ENCODE measurements around the gene CNKSR2. TPM values are rescaled to one million over a fixed set of nuclear protein-coding genes. Genes with fewer than 3 reads are reported as not detected.
A peak's percentile ranks its signal among the peaks of the same experiment; 100 is the strongest.

CNKSR2 gene
- total RNA-seq, 1 donor from 2014 or later: 7.2 TPM

DNA sequence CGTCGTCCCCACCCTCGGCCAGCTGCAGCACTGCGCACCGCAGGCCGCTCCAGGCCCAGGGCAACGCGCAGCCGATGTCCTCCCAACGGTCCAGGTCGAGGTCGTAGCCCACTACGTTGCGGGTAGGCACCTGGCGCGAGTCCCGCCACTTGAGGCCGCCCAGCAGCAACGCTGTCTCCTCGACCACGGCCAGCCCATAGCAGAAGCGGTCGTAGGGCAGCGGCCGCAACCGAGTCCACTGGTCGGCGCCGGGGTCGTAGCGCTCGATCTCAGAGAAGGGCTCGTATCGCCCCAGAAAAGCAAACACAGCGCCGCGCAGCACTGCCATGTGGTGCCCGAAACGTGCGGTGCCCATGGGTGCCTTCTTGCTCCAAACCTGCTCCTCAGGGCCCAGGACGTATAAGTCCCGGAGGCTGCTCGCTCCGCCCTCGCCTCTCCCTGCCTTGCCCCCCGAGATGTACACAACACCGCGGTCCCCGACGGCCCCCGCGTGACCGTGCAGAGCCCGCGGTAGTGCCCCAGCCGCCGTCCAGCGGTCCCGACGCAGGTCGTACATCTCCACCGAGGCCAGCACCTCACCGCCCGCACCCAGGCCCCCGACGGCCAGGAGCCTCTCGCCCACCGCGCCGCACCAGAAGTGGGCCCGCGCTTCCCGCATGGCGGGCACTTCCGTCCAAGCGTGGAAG lies 281.8 kb downstream of the CNKSR2 start:
- Histone ChIP-seq H3K9me3 (no peaks in the 10 kb centered on the region), H3K27me3 (no peaks in the 10 kb centered on the region), H3K4me1 (no peaks in the 10 kb centered on the region), H3K27ac (no peak overlapping the region), H3K36me3 (no peaks in the 10 kb centered on the region), H3K4me3 (no peak overlapping the region)
- peak; percentile 48 for DNase-seq
- TF ChIP-seq, protein P1, sequence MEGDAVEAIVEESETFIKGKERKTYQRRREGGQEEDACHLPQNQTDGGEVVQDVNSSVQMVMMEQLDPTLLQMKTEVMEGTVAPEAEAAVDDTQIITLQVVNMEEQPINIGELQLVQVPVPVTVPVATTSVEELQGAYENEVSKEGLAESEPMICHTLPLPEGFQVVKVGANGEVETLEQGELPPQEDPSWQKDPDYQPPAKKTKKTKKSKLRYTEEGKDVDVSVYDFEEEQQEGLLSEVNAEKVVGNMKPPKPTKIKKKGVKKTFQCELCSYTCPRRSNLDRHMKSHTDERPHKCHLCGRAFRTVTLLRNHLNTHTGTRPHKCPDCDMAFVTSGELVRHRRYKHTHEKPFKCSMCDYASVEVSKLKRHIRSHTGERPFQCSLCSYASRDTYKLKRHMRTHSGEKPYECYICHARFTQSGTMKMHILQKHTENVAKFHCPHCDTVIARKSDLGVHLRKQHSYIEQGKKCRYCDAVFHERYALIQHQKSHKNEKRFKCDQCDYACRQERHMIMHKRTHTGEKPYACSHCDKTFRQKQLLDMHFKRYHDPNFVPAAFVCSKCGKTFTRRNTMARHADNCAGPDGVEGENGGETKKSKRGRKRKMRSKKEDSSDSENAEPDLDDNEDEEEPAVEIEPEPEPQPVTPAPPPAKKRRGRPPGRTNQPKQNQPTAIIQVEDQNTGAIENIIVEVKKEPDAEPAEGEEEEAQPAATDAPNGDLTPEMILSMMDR (IDR thresholded peaks at IDR 0.05): no peak
- intact Hi-C loops (cut with DNase I): no loop called here
- no peak for ATAC-seq

DNA sequence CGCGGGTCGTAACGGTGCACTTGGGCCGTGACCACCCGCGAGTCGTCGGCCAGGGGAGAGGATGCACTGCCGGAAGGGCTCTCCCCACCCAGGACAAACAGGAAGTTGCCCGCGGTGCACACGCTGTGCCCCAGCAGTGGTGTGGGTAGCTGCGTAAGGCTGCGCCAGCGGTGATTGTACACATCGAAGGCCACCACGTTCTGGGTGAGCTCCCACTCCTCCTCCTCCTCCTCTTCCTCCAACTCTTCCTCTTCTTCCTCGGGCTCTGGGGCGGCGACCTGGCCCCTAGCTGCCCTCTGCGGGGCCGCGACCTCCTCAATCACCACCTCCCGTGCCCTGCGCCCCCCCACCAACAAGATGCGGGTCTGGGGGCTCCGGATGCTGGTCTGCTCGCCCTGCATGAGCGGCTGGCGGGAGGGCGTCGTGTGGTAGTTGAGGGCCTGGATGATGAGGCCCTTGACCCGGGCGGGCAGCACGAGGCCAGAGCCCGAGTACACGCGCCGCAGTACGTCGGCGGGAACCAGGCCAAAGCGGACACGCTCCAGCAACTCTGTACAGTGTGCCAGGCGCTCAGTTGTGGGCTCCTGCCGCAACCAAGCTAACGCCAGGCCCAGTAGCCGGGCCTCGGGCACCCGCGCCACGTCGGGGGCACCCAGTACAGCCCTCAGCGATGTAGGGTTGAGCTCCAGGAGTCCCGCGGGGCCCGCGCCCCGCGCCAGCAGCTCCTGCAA lies 282.5 kb downstream of the CNKSR2 start:
- Histone ChIP-seq H3K9me3 (no peaks in the 10 kb centered on the region), H3K4me3 (no peak overlapping the region), H3K4me1 (no peaks in the 10 kb centered on the region), H3K27me3 (no peaks in the 10 kb centered on the region), H3K36me3 (no peaks in the 10 kb centered on the region), H3K27ac (no peak overlapping the region)
- ATAC-seq (no peak), DNase-seq (no peak)
- intact Hi-C loops (cut with DNase I): no loop called here
- TF ChIP-seq, protein P1 (IDR thresholded peaks at IDR 0.05): no peak

DNA sequence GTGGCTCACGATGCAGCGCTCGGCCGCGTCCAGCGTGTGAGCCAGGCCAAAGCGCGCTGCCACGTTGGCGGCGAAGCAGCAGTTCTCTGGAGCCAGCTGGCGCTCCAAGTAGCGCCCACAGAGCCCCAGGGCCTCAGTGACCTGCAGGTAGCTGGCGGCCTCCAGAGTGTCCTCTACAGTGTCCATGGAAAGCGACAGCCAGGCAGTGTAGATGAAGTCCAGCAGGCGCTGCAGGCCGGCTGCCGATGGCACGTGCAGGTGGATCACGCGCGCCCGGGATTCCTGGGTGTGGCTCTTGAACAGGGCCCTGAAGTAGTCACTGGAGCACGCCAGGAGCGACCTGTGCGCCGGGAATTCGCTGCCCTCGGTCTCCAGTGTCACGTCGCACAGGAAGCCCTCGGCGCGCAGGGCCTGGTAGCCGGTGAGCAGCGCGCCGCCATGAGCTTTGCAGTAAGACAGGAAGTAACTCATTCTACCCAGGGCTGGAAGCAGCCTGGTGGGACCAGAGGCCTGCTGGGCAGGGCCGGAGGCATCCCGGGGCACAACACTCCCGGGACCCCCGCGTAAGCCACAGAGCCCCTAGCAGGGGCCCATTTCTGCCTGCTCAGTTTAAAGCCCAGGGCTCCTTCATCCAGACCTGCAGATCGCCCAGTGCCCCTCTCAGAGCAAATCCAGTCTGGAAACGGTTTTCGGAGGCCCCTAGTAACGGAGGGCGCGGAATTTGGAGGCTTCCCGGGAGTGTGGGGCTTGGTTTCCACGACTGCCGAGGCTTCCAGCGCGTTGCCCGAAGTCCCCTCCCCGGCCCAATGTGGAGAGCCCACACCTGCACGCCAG lies 283.3 kb downstream of the CNKSR2 start:
- no peaks in the 10 kb centered on the region for H3K27me3 ChIP-seq
- H3K4me1 ChIP-seq: no peaks in the 10 kb centered on the region
- ATAC-seq: no peak
- peak; percentile 40 for DNase-seq
- no peaks in the 10 kb centered on the region for H3K9me3 ChIP-seq
- TF ChIP-seq, protein P1 (IDR thresholded peaks at IDR 0.05): no peak
- H3K27ac ChIP-seq: no peak overlapping the region
- H3K4me3 ChIP-seq: no peak overlapping the region
- intact Hi-C loops (cut with DNase I): no loop called here
- no peaks in the 10 kb centered on the region for H3K36me3 ChIP-seq

GRCh38 chrX:21658152-21658737 lies 284.0 kb downstream of the CNKSR2 start, which contains the start of gene KLHL34:
KLHL34 (minus strand) TSS chrX:21658330; CDS start chrX:21657788, 542 bp downstream.
- DNase-seq (no peak), ATAC-seq (peak; percentile 27)
- intact Hi-C loops (cut with DNase I): no loop called here
- H3K36me3 ChIP-seq: no peaks in the 10 kb centered on the region
- H3K27ac ChIP-seq: no peak within 1 kb of the TSS
- H3K9me3 ChIP-seq: no peaks in the 10 kb centered on the region
- H3K4me1 ChIP-seq: no peaks in the 10 kb centered on the region
- TF ChIP-seq, protein P1 (IDR thresholded peaks at IDR 0.05): no peak
- no peaks in the 10 kb centered on the region for H3K27me3 ChIP-seq
- no peak within 1 kb of the TSS for H3K4me3 ChIP-seq

DNA sequence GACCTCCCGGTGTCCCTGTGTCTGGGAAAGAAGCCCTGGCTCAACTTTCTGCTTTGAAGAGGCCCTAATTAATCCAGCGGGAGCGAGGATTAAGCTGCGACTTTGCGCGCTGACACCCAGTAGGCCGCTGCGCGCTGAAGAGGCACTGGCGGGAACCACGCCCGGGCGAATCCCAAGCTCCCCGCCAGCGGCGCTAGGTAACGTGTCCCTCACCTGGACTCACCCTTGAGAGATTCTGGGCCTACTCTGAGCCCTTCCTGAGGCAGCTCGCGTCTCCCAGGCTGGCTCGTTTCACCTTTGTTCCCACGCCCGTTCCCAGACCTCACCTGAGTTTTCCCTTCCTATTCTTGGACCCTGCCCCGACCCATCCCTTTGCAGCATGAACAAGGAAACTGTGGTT lies 284.5 kb downstream of the CNKSR2 start:
- H3K27me3 ChIP-seq: no peaks in the 10 kb centered on the region
- no peak for ATAC-seq

More for the DNA sequence above, 284.5 kb downstream of the CNKSR2 start:
- no peak overlapping the region for H3K27ac ChIP-seq
- no peaks in the 10 kb centered on the region for H3K36me3 ChIP-seq
- H3K9me3 ChIP-seq: no peaks in the 10 kb centered on the region
- H3K4me1 ChIP-seq: no peaks in the 10 kb centered on the region
- TF ChIP-seq, protein P1 (IDR thresholded peaks at IDR 0.05): no peak
- intact Hi-C loops (cut with DNase I): no loop called here
- no peak for DNase-seq
- no peak overlapping the region for H3K4me3 ChIP-seq
